GM12875 (cell line): ENCODE data around the gene COMMD9.

Experiments
- H3K4me3 ChIP-seq: one replicate; pipeline ENCODE4 v1.5.1; 2011; ENCODE audit warnings: low read depth, low read length, control low read depth
- TF ChIP-seq, protein P1 (sequence below): IDR thresholded peaks from 2 replicates; pipeline ENCODE4 v1.5.1; 2011; ENCODE audit warnings: low read depth, mild to moderate bottlenecking, control low read depth, inconsistent platforms, low read length, moderate library complexity, borderline replicate concordance; ENCODE audit not compliant: insufficient read depth

Gene COMMD9

DNA sequence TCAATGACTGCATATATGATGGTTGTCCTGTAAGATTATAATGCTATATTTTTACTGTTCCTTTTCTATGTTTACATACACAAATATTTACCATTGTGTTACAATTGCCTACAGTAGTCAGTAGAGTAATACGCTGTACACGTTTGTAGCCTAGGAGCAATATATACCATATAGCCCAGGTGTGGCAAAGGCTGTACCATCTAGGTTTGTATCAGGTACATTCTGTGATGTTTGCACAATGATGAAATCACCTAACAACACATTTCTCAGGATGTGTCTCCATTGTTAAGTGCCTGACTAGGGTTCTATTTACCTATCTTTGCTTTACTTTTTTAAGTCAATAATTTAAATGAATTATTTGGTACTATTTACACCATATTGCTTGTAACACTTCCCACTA, 28.8 kb upstream of the COMMD9 start:
- TF ChIP-seq, protein P1, sequence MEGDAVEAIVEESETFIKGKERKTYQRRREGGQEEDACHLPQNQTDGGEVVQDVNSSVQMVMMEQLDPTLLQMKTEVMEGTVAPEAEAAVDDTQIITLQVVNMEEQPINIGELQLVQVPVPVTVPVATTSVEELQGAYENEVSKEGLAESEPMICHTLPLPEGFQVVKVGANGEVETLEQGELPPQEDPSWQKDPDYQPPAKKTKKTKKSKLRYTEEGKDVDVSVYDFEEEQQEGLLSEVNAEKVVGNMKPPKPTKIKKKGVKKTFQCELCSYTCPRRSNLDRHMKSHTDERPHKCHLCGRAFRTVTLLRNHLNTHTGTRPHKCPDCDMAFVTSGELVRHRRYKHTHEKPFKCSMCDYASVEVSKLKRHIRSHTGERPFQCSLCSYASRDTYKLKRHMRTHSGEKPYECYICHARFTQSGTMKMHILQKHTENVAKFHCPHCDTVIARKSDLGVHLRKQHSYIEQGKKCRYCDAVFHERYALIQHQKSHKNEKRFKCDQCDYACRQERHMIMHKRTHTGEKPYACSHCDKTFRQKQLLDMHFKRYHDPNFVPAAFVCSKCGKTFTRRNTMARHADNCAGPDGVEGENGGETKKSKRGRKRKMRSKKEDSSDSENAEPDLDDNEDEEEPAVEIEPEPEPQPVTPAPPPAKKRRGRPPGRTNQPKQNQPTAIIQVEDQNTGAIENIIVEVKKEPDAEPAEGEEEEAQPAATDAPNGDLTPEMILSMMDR, result no peak
- H3K4me3 ChIP-seq, result no peak overlapping the region

DNA sequence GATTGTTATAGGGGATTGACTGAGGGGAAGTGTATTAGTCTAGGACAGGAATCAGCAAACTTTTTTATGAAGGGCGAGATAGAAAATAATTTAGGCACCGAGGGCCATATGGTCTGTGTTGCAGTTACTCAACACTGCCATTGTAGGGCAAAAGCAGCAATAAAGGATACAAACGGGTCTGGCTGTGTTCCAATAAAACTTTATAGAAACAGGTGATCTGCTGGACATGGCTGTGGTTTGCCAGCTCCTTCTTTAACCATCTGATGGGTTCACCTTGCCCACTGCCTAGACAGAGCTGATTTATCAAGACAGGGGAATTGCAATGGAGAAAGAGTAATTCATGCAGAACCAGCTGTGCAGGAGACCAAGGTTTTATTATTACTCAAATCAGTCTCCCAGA, 26.8 kb upstream of the COMMD9 start:
- TF ChIP-seq, protein P1, result no peak
- H3K4me3 ChIP-seq, result no peak overlapping the region

DNA sequence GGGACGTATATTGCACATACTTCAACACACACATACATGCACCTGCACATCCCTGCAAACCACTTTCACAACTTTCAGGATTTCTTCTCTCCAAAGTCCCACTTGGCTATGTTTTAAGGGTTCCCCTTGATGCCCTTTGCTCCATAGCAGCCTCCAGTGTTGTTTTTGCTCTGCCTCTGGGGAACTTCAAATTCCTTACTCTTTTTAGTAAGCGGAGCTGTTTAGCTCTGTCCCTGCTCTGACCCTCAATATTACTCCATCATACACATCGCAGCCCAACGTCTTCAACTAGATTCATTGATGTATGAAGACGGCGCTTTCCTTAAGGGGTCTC, 25.2 kb upstream of the COMMD9 start:
- TF ChIP-seq, protein P1, result no peak

DNA sequence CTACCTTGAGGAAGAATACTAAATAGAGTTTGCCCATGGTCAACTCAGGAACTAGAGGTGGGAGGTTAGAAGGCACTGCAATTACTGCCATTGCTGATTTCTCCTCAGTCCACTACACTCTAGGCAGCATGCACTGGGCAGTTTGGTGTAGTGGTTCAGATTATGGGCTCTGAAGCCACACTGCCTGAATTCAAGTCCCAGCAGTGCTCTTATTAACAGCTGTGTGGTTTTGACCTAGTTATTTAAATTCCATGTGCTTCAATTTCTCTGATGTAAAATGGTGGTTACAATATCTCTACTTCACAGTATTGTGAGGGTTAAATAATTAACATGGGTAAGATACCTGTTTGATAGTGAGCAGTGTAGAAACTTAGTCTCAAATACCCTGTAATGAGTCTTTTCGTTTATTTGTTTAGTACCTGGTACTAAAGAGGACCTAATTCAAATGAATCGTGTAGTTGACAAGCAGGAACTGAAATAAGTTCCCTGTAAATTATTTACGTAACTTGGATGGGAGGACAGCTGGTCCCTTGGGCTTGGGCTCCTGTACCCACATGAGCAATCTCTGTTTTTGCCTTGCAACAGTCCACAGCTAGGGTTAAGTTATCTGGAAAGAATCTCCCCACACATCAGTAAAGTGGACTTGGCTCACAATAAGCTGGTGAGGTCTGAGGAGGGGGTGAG, 24.7 kb upstream of the COMMD9 start:
- TF ChIP-seq, protein P1, result no peak
- no peak overlapping the region for H3K4me3 ChIP-seq

More for the DNA sequence above, 25.2 kb upstream of the COMMD9 start:
- H3K4me3 ChIP-seq, result no peak overlapping the region

DNA sequence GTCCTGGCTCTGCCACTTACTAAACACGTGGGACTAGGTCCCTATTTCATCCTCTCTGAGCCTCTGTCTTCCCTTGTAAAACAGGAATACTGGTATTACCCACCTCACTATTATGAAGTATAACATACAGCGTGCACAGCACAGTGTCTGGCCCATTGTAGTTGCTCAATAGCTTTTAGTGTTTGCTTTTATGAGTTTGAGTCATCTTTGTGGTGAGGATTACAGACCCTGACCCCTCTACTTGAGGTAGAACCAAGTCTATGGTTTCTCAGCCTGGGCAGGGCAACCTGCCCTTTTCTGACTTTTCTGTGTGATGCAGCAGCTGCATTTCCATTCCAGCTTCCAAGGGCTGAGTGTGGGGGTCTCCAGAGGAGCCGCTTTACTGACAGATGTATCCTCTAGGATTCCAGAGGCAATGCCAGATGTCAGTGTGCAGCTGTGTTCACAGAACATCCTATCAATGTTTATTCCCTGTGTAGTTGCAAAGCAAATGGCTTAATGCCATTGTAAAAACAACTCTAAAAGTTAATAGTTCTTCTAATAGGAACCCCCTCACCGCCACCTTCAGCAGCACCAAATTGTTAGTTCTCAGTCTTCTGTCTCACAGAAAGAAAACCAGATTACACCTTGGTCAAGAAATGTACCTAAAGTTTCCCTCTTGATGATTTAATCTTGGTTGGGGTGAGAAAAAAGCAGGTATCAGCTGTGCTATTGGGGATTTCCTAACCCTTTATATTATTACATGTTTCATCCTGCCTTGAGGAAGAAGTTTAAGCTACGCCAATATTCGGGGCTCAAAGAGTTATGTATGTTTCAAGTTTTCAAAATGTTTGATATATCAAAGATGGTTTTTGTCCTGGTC, 23.6 kb upstream of the COMMD9 start:
- TF ChIP-seq, protein P1, result no peak
- H3K4me3 ChIP-seq, result no peak overlapping the region

DNA sequence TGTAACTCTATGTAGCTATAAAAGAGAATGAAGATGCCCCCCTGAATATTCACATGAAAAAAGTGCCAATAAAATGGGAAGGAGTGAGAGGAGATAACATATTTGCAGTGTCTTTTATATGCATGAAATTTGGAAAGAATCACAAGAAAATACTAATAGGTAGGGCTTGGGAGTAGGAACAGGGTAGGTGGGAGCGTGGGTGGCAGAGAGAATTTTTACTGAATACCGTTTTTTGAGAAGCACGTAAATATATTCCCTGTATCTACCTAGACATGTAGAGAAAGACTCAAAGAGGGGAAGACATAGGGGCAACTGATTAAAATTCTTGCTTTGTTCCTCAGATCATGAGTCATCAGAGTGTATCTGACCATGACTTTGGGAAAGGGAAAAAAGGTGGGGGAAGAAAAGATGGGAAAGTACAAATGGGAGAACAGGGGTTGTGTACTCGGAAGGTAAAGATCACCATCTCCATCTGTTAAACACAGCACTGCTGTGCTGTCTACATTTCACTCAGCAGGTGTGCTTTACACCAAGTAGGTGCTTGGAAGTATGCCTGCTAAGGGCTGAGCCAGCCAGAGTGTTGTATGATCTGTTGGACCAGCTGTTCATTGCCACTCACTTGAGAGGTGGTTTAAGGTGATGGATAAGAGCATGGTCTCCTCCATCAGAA, 22.8 kb upstream of the COMMD9 start:
- TF ChIP-seq, protein P1, result no peak
- H3K4me3 ChIP-seq, result no peak overlapping the region

DNA sequence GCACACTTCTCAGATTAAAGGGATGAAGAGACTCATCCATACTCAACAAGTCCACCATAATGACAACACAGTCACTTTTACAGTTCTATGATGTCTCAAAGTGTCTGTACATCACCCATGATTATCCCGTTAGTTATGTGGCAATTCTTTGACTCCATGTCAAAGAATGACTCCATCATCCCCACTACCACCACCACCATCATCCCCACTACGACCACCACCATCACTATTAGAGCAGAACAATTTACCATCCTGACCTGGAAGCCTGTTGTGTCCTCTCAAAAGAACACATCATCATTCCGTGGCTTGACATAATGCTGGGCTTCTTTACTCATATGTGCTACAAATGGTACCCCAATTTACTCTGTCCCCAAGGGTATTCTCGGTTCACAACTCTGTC, 20.6 kb upstream of the COMMD9 start:
- TF ChIP-seq, protein P1, result no peak
- no peak overlapping the region for H3K4me3 ChIP-seq
